AG20443 (cell line): ENCODE measurements around the gene IL1R1.

Source experiments
- DNase-seq: peaks from one replicate; pipeline ENCODE4 v3.0.0; 2012; ENCODE audit warnings: low spot score, mixed read lengths

IL1R1 gene

DNA sequence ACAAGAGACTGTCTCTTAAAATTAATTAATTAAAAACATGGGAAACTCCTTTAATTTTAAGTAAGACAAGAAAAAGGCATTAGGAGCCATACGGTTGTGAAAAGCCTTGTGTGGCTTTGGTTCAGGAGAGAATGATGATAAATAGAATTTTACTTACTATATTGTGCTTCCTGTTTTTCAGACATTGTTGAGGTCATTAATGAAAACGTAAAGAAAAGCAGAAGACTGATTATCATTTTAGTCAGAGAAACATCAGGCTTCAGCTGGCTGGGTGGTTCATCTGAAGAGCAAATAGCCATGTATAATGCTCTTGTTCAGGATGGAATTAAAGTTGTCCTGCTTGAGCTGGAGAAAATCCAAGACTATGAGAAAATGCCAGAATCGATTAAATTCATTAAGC is 33.6 kb downstream of the IL1R1 start:
- no peak for DNase-seq

DNA sequence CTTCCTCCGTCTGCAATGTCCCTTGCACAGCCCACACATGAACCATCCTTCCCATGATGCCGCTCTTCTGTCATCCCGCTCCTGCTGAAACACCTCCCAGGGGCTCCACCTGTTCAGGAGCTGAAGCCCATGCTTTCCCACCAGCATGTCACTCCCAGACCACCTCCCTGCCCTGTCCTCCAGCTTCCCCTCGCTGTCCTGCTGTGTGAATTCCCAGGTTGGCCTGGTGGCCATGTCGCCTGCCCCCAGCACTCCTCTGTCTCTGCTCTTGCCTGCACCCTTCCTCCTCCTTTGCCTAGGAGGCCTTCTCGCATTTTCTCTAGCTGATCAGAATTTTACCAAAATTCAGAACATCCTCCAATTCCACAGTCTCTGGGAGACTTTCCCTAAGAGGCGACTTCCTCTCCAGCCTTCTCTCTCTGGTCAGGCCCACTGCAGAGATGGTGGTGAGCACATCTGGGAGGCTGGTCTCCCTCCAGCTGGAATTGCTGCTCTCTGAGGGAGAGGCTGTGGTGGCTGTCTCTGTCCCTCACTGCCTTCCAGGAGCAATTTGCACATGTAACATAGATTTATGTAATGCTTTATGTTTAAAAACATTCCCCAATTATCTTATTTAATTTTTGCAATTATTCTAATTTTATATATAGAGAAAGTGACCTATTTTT is 35.4 kb downstream of the IL1R1 start:
- DNase-seq: no peak

DNA sequence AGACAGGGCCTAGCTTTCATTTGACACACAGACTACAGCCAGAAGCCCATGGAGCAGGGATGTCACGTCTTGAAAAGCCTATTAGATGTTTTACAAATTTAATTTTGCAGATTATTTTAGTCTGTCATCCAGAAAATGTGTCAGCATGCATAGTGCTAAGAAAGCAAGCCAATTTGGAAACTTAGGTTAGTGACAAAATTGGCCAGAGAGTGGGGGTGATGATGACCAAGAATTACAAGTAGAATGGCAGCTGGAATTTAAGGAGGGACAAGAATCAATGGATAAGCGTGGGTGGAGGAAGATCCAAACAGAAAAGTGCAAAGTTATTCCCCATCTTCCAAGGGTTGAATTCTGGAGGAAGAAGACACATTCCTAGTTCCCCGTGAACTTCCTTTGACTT is 36.5 kb downstream of the IL1R1 start:
- no peak for DNase-seq

DNA sequence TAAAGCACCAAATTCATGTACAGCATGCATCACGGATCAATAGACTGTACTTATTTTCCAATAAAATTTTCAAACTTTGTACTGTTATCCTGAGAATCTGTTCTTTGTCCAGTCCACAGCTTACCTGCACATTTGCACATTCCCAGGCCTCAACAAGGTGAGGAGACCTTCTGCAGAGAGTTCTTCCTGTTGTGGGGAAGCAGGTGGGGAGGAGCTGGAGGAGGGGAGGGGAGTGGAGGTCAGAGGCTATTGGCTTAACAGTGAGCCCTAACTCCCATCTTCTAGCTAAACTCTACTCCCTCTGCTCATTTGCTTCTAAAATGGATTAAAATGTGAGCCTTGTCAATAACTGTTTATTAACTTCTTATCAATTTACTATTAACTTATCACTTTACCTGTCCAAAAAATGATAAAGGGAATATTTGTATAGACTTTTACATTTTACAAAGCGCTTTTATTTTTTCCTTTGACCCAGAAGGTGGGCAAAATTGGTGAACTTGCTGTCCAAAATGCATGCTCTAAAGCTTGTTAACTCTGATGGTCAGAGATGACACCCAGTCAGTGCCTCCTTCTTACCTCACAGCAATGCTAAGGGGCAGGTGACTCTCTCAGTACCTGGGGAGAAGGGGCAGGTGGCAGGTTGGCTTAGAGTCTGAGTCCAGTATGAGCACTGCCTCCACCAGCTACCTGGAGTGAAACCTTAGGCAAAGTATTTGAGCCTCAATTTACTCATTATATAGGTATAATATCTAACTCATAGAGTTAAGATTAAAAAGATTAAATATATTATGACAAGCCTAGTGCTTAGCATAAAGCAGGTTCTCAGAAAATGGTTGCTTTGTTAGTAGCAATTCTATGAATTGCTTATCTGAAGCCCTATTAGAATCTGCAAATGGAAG is 37.5 kb downstream of the IL1R1 start:
- DNase-seq: no peak

DNA sequence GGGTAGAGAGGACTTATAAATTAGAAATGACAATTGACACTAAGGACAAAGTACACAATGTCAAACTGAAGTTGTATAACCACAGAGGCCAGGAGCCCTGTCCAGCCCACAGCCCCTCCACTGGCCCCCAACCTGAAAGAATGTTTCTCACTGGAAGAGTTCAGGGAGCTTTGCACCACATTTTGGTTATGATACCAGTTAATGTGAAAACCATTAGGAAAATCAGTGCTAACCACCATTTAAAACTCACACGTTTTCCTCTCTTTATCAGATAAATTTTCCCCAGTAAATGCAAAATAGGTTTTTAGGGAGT is 38.1 kb downstream of the IL1R1 start:
- no peak for DNase-seq

DNA sequence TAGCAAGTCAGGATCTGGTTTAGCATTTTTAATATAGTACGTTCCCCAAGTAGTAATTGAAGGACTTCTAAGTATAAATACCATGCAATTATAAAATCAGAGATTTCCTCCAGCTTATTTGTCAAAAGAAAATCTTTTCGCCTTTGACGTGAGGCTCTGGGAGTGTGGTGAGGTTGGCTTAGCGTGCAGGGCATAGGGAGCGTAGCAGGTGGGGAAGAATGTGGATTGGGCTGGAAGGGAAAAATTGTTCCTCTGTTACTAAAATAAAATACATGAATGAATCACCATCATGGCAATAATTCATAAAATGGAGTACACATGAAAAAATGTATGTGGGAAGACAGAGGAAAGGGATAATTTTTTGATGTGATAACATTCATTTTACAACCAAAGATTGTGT is 38.8 kb downstream of the IL1R1 start:
- DNase-seq: no peak

DNA sequence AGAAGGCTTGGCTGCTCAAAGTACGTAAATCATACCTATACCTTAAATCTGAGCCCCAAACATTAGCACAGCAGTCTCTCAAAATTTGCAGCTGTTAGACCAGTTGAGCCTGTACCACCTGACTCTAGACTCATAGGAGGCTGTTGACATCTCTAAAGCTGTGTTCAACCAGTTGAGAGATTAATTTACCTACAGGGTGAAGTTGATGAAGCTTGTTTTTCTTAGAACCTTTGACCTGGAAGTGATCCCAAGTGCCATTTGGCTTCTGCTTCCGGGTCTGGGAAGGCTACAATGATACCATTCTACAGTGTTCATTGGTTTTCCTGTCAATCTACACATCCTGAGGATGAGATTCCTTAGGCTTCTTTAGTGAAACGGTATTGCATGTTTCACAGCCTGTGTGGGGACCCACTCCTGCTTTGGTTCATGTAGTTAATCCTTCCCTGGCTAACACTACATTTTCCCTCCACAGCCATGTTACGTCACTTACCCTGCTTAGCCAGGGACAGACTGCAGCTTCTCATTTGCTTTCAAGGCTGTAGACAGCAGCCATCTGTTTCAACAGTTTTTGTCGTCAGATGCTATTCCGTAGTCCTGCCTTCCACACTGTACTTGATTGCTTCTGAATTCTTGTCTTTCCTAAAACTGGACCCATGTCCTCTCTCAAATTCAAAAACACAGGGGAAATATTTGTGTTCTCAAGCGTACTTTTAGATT is 39.5 kb downstream of the IL1R1 start:
- peak; percentile 17 for DNase-seq

DNA sequence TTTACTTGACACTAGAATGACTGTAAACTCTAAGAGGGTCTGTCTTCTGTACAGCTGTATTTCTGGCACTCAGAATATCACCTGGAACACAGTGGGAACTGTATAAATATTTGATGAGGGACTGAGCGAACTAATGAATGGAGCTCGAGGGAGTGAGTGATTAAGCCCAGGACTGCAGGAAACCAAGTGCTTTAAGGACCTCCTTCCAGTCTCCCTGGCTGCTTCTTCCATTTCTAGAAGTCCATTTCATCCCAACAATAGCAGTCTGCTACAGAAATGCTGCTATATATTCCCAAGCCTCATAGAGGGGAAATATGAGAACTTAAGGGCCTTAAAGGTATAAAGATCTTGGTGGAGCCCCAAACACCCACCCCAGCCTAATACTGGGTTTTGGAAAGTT is 41.5 kb downstream of the IL1R1 start:
- DNase-seq: no peak

DNA sequence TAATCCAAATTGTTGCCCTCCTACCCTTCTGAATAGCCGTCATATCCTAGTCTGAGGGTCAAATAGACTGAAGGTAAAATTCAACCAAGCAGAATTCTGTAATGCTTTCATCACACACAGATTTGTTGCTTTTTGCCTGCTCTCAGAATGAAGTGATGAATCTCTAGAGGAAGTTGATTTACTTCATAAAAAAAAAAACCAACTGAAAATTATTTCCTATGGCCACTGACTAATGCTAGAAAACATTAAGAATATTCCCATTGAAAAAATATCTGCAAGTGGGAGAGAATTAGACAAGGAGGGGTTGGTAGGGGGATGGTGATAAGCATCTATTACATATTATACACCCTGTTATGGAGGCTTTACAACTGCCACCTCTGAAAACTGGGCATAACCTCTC is 42.0 kb downstream of the IL1R1 start:
- no peak for DNase-seq

DNA sequence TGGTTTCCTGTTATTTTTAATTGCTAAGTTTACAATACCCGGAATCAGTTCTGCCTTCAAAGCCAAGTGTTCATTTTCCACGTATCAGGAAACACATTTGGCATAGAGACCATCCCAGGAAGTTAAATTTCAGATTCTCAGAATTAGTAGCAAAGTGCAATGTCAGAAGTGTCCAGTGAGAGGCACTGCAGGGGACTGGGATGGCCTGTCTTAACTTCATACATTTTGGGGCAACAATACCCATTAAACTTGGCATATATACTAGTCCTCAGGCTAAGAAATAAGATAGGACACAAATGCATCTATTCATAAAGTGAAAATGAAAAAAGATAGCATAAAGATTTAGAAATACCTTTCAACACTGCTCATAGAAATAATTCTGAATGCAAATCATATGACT is 42.8 kb downstream of the IL1R1 start:
- DNase-seq: peak; percentile 40

DNA sequence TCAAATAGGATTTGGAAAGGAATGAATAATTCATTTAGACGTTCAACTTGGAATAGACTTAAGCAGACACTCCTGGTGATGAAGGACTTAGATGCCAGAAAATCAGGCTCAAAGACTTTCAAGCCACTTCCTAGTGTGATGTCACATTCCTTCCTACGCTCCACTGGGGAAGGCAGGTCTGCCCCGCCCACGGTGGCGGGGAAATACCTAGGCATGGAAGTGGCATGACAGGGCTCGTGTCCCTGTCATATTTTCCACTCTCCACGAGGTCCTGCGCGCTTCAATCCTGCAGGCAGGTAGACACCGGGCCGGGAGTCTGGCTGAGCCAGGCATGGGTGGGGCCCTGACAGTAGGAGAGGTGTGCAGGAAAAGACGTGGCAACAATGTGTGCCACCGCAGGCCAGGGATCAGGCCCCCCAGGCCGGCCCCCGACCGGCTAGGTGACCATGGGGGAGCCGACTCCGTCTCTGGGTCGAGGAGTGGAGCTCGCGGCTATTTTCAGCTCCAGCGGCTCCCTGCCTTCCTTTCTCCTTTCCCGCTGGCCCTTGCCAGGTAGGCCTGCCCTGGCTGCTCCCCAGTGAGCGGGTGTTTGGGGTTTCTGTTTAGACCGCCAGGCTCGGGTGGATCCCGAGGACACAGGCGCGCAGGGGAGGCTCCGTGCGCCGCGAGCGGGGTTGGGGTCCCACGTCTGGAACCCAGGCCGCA is 44.4 kb downstream of the IL1R1 start, which contains the start of gene IL1RL2:
Gene IL1RL2, plus strand, starts transcription at position 233 of the 705 bp plus-strand sequence. CDS start 845 bp downstream, outside the sequence.
- DNase-seq: no peak

DNA sequence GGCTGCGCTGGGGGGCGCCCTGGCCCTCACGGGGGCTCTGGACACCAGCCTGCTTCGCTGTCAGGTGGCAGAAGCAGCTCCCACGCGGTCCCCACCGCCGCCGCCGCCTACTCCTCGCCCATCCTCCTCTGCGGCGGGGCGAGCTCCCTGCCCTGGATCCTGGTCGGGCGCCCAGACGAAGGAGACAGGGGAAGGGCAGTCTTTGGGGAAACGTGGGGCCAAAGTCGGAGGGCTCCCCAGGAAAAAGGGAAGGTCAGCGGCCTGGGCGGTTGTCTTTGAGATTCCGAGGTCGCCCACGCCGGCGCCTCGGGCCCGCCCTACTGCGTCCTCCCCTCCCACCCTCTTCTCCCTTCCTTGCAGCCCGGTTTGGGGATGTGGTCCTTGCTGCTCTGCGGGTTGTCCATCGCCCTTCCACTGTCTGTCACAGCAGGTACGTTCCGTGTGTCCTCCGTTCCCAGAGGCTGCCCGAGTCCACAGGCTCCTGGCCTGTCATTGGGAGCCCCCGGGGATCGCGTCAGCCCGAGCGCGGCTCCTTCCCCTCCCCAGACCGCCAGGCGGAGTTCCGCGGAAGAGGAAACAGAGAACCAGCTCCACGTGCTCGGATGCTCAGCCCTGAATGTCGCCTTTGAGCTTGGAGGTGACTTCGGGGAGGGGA is 45.1 kb downstream of the IL1R1 start:
- DNase-seq: peak; percentile 84

DNA sequence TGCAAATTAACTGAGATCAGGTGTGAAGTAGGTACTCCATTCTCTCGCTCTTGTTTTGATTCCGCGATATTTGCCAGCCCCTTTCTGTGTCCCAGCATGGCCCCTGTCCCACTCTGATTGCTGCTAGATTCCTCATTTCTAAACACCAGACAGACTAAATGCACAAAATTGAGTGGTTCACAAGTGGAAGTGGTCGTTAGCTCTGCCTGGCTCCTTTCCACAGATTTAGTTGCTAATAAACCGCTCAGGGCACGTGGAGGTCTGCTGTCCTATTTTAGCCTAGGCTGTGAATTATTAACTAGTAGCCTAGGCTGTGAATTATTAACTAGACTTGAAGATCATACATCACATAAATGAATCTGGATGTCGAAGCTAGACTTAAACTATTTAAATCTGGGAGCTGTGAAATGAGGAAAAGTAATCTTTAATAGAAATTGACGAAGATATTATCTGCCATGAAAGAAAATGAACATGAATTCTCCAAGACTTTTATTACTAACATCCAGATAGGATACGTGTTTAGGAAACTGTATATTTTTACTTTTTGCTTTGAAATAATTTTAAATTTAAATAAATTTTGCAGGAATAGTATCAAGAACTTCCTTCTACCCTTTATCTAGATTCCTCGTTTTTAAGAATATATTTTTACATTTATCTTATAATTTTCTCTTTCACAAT is 48.0 kb downstream of the IL1R1 start:
- no peak for DNase-seq

DNA sequence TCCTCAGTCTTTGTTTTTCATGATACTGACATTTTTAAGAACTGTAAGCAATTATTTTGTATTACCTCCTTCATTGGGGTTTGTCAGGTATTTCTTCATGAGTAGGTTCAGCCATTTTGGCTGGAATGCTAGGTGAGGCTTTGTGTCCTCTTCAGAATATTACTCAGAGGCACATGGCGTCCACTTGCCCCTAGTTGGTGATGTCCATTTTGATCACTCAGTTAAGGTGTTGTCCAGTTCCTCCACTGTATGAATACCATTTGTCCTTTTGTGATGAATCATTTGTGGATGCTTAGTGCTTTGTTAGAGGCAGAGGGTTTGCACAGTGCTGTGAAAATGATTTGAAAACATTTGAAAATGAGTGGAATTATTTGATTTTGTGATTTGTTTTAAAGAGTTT is 49.0 kb downstream of the IL1R1 start:
- DNase-seq: no peak

DNA sequence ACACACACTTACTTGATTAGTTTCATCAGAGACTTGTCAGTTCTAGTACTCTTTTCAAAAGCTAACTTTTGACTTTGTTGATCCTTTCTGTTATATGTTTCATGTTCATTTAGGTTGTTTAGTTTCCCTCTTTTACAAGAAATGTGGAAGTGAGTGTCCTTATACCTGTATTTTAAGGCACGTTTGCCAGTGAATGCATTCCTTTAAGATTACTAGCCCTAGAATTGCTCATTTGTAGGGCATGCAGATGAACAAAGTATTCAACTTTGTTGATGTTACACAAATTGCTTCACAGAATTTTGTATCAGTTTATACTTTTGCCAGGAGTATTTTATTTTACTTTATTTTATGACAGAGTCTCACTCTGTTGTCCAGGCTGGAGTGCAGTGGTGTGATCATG is 50.5 kb downstream of the IL1R1 start:
- DNase-seq: no peak

DNA sequence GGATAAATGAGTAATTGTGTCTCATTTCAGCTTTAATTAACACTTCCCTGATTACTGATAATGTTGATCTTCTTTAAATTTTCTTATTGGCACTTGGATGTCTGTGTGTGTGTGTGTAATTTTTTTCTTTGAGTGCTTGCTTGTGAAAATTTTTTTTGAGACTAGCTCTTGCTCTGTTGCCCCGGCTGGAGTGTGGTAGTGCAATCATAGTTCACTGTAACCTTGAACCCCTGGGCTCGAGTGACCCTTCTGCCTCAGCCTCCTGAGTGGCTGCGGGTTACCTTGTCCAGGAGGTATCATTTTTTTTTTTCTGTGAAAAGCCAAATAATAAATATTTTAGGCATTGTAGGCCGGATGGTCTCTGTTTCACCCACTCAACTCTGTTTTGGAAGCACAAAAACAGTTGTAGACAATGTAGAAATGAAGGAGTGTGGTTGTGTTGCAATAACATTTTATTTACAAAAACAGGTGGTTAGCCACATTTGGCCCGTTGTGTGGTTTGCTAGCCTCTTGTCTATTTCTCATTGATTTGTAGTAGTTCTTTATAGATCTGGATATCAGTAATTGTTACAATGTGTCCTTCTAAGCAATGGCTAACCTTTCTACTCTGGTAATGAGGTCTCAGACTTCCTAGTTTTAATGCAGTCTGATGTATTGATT is 52.2 kb downstream of the IL1R1 start:
- no peak for DNase-seq

DNA sequence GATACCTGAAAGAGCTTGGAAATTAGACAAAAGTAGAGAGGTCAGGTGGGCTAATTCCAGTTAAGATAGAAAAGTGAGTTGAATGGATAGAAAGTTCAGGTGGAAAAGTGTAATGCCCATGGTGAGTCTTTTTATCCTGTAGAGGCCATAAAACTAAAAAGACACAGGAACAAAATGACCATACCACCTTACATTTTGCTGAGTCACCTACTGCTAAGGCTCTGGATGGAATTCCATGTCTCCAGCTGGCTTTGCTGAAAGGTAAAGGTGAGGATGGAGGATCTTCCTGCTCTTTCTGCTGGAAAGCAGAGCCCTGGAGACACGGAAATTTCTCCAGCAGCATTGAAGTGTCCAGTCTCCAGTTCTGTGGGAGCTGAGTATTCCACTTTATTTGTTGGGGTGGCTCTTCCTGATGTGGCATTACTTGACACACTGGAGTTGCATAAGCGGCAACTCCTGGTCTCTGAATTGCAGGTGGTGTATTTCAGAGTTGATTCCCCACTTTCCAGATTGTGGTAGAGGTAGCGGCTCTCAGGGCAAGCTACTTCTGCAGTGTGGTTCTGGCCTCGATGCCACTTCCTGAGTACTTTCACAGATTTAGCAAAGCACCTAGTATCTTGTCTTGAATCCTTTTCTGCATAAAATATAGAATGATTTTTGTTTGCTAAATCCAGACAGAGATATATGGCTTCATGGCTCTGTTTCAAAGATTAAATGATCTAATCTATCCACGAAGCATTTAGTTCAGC is 55.0 kb downstream of the IL1R1 start:
- no peak for DNase-seq

DNA sequence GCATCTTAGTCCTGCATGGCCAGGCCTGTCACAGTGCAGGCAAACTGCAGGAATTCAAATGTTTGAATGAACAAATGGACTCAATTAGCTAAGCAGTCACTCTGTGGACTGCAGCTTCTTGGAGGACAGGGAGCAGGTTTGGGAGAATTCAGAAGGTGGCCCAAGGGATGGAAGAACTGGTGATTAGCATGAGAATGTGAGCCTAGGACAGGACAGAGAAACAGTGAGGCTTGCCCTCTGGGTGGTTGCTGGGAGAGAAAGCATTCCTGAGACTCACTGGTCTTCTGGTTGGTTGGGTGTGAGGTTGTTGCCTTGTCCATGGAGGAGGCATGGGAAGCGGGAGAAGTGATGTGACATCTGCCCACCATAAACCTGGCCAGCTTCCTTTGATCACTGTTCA is 58.0 kb downstream of the IL1R1 start:
- no peak for DNase-seq

DNA sequence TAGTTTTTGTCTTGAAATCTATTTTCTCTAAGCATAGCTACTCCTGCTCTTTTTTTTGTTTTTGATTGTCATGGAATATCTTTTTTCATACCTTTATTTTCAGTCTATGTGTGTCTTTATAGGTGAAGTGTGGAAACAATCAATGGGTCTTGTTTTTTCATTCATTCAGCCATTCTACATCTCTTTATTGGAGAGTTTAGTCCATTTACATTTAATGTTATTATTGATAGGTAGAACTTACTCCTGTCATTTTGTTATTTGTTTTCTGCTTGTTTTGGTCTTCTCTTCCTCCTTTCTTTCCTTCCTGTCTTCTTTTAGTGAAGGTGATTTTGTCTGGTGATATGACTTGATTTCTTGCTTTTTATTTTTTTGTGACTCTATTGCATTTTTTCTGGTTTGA is 62.1 kb downstream of the IL1R1 start:
- no peak for DNase-seq
